ENCODE data around the gene DNAAF5.
A peak's percentile ranks its signal among the peaks of the same experiment; 100 is the strongest.
"Not testable (repeated sequence)": the region's sequence is repeated elsewhere in the genome, so short reads cannot be mapped to it uniquely, and the experiment has no call there.

DNAAF5 gene

GRCh38 chr7:791519-791918 is 65.0 kb downstream of the DNAAF5 start:
- H3K4me3 Mint-ChIP-seq, result no peak overlapping the region
- H3K9me3 Mint-ChIP-seq, result peaks cover 12% of the 10 kb centered on the region
- H3K27me3 Mint-ChIP-seq, result no peaks in the 10 kb centered on the region
- no peak overlapping the region for H3K27ac Mint-ChIP-seq
- intact Hi-C loops (cut with micrococcal nuclease), result no loop called here
- no peaks in the 10 kb centered on the region for H3K4me1 Mint-ChIP-seq (ENCODE audit: low read depth)
- peaks cover 23% of the 10 kb centered on the region for H3K36me3 Mint-ChIP-seq (ENCODE audit: low read depth)

GRCh38 chr7:794207-794606 is 67.7 kb downstream of the DNAAF5 start:
- no peak overlapping the region for H3K27ac Mint-ChIP-seq

GRCh38 chr7:794671-795329 is 68.3 kb downstream of the DNAAF5 start:
- no peaks in the 10 kb centered on the region for H3K9me3 Mint-ChIP-seq
- intact Hi-C loops (cut with micrococcal nuclease), result no loop called here
- no peaks in the 10 kb centered on the region for H3K36me3 Mint-ChIP-seq (ENCODE audit: low read depth)
- peaks cover 10% of the 10 kb centered on the region for H3K4me1 Mint-ChIP-seq (ENCODE audit: low read depth)
- no peak overlapping the region for H3K27ac Mint-ChIP-seq
- H3K27me3 Mint-ChIP-seq, result no peaks in the 10 kb centered on the region
- H3K4me3 Mint-ChIP-seq, result no peak overlapping the region

More at GRCh38 chr7:794207-794606, 67.7 kb downstream of the DNAAF5 start:
- no peak overlapping the region for H3K4me3 Mint-ChIP-seq
- peaks cover 5% of the 10 kb centered on the region for H3K36me3 Mint-ChIP-seq (ENCODE audit: low read depth)
- peaks cover 7% of the 10 kb centered on the region for H3K4me1 Mint-ChIP-seq (ENCODE audit: low read depth)
- no peaks in the 10 kb centered on the region for H3K27me3 Mint-ChIP-seq
- intact Hi-C loops (cut with micrococcal nuclease), result no loop called here
- peaks cover 3% of the 10 kb centered on the region for H3K9me3 Mint-ChIP-seq

- intact Hi-C loops (cut with micrococcal nuclease); H3K27ac Mint-ChIP-seq; H3K4me3 Mint-ChIP-seq; H3K36me3 Mint-ChIP-seq (ENCODE audit: low read depth); H3K27me3 Mint-ChIP-seq; H3K9me3 Mint-ChIP-seq: not testable (repeated sequence)
- H3K4me1 Mint-ChIP-seq (ENCODE audit: low read depth), result peaks cover 20% of the 10 kb centered on the region
These were observed 70.1 kb downstream of the DNAAF5 start for GRCh38 chr7:796434-797169.

- Mint-ChIP-seq H3K36me3 (ENCODE audit: low read depth) (no peaks in the 10 kb centered on the region), H3K27ac (no peak overlapping the region), H3K27me3 (peaks cover 10% of the 10 kb centered on the region), H3K9me3 (no peaks in the 10 kb centered on the region), H3K4me3 (no peak overlapping the region), H3K4me1 (ENCODE audit: low read depth) (peaks cover 31% of the 10 kb centered on the region)
- intact Hi-C loops (cut with micrococcal nuclease), result no loop called here
These were observed 72.5 kb downstream of the DNAAF5 start for GRCh38 chr7:798921-799470.

- Mint-ChIP-seq H3K27me3 (peaks cover 24% of the 10 kb centered on the region), H3K4me1 (ENCODE audit: low read depth) (peaks cover 39% of the 10 kb centered on the region), H3K4me3 (no peak overlapping the region), H3K9me3 (no peaks in the 10 kb centered on the region), H3K36me3 (ENCODE audit: low read depth) (no peaks in the 10 kb centered on the region), H3K27ac (no peak overlapping the region)
- intact Hi-C loops (cut with micrococcal nuclease), result no loop called here
These were observed 74.2 kb downstream of the DNAAF5 start for GRCh38 chr7:800692-801091.

GRCh38 chr7:801351-801750 is 74.9 kb downstream of the DNAAF5 start:
- H3K36me3 Mint-ChIP-seq (ENCODE audit: low read depth); H3K4me3 Mint-ChIP-seq; intact Hi-C loops (cut with micrococcal nuclease); H3K27ac Mint-ChIP-seq; H3K9me3 Mint-ChIP-seq: not testable (repeated sequence)
- Mint-ChIP-seq H3K4me1 (ENCODE audit: low read depth) (peaks cover 40% of the 10 kb centered on the region), H3K27me3 (peaks cover 25% of the 10 kb centered on the region)

- peaks cover 38% of the 10 kb centered on the region for H3K4me1 Mint-ChIP-seq (ENCODE audit: low read depth)
- H3K4me3 Mint-ChIP-seq, result no peak overlapping the region
- no peaks in the 10 kb centered on the region for H3K36me3 Mint-ChIP-seq (ENCODE audit: low read depth)
- peaks cover 25% of the 10 kb centered on the region for H3K27me3 Mint-ChIP-seq
- intact Hi-C loops (cut with micrococcal nuclease), result no loop called here
- H3K9me3 Mint-ChIP-seq, result no peaks in the 10 kb centered on the region
- no peak overlapping the region for H3K27ac Mint-ChIP-seq
These were observed 75.5 kb downstream of the DNAAF5 start for GRCh38 chr7:801940-802381.

- Mint-ChIP-seq H3K4me1 (ENCODE audit: low read depth) (peaks cover 33% of the 10 kb centered on the region), H3K36me3 (ENCODE audit: low read depth) (no peaks in the 10 kb centered on the region), H3K27ac (no peak overlapping the region), H3K4me3 (no peak overlapping the region), H3K9me3 (peaks cover 2% of the 10 kb centered on the region), H3K27me3 (peaks cover 27% of the 10 kb centered on the region)
- intact Hi-C loops (cut with micrococcal nuclease), result no loop called here
These were observed 76.2 kb downstream of the DNAAF5 start for GRCh38 chr7:802500-803242.

GRCh38 chr7:803243-803635 is 76.7 kb downstream of the DNAAF5 start:
- Mint-ChIP-seq H3K9me3 (peaks cover 8% of the 10 kb centered on the region), H3K36me3 (ENCODE audit: low read depth) (no peaks in the 10 kb centered on the region), H3K4me1 (ENCODE audit: low read depth) (peaks cover 33% of the 10 kb centered on the region), H3K27ac (no peak overlapping the region), H3K27me3 (peaks cover 32% of the 10 kb centered on the region), H3K4me3 (no peak overlapping the region)
- intact Hi-C loops (cut with micrococcal nuclease), result no loop called here

GRCh38 chr7:803796-804195 is 77.3 kb downstream of the DNAAF5 start:
- Mint-ChIP-seq H3K4me1 (ENCODE audit: low read depth) (peaks cover 33% of the 10 kb centered on the region), H3K27me3 (peaks cover 37% of the 10 kb centered on the region)
- intact Hi-C loops (cut with micrococcal nuclease); H3K36me3 Mint-ChIP-seq (ENCODE audit: low read depth); H3K4me3 Mint-ChIP-seq; H3K27ac Mint-ChIP-seq; H3K9me3 Mint-ChIP-seq: not testable (repeated sequence)

GRCh38 chr7:805261-805660 is 78.8 kb downstream of the DNAAF5 start:
- peaks cover 7% of the 10 kb centered on the region for H3K36me3 Mint-ChIP-seq (ENCODE audit: low read depth)
- peak overlapping the region; percentile 1 for H3K27ac Mint-ChIP-seq
- H3K9me3 Mint-ChIP-seq, result peaks cover 18% of the 10 kb centered on the region
- H3K4me1 Mint-ChIP-seq (ENCODE audit: low read depth), result peaks cover 31% of the 10 kb centered on the region
- H3K27me3 Mint-ChIP-seq, result peaks cover 47% of the 10 kb centered on the region
- intact Hi-C loops (cut with micrococcal nuclease), result no loop called here
- peak overlapping the region; percentile 2 for H3K4me3 Mint-ChIP-seq

- H3K27me3 Mint-ChIP-seq, result peaks cover 57% of the 10 kb centered on the region
- peak overlapping the region; percentile 63 for H3K27ac Mint-ChIP-seq
- H3K4me1 Mint-ChIP-seq (ENCODE audit: low read depth), result peaks cover 70% of the 10 kb centered on the region
- peaks cover 20% of the 10 kb centered on the region for H3K36me3 Mint-ChIP-seq (ENCODE audit: low read depth)
- no peaks in the 10 kb centered on the region for H3K9me3 Mint-ChIP-seq
- intact Hi-C loops (cut with micrococcal nuclease), result loop anchor here (10.0 kb wide), 1 partner anchor 59 kb away; the partner anchor contains the start of gene GET4
- peak overlapping the region; percentile 69 for H3K4me3 Mint-ChIP-seq
These were observed 89.1 kb downstream of the DNAAF5 start for GRCh38 chr7:815284-816216.
